Activated CD4-positive, alpha-beta memory T cell treated with anti-CD3 and anti-CD28 coated beads for 36 hours (primary cell): ENCODE results near the gene IKZF3. TPM values are rescaled to one million over a fixed set of nuclear protein-coding genes. Genes with fewer than 3 reads are reported as not detected.

ENCODE experiments used
- CTCF ChIA-PET: fragments of 350-600 bp; sonication (Branson Sonifier 250); formaldehyde crosslinking; loops from one replicate; lab custom pipeline; 2021; ENCODE audit warnings: antibody characterized with exemption, inconsistent platforms; lab: Charles Lee
- POLR2A ChIA-PET: fragments of 350-600 bp; sonication (Branson Sonifier 250); formaldehyde crosslinking; loops from one replicate; lab custom pipeline; 2021; ENCODE audit warnings: antibody characterized with exemption; lab: Charles Lee
- DNase-seq: peaks from one replicate; pipeline ENCODE4 v3.0.0-alpha.2; 2020
- H3K27ac Mint-ChIP-seq: one replicate; pipeline ENCODE4 v1.8.0; 2021; ENCODE audit warnings: mixed read lengths
- H3K27me3 Mint-ChIP-seq: one replicate; pipeline ENCODE4 v1.8.0; 2021; ENCODE audit warnings: mixed read lengths
- H3K36me3 Mint-ChIP-seq: one replicate; pipeline ENCODE4 v1.8.0; 2021; ENCODE audit warnings: mixed read lengths
- H3K4me1 Mint-ChIP-seq: one replicate; pipeline ENCODE4 v1.8.0; 2021; ENCODE audit warnings: low read depth, mixed read lengths
- H3K4me3 Mint-ChIP-seq: one replicate; pipeline ENCODE4 v1.8.0; 2021; ENCODE audit warnings: mild to moderate bottlenecking, mixed read lengths
- H3K9me3 Mint-ChIP-seq: one replicate; pipeline ENCODE4 v1.8.0; 2021; ENCODE audit warnings: mixed read lengths
- intact Hi-C: fragments of 100-400 bp; cut with micrococcal nuclease; formaldehyde crosslinking; loops from one replicate; pipeline ENCODE4 v1.15.1; 2023
- total RNA-seq, 2 experiments: library from RNA; stranded (reverse); gene quantifications; one replicate each; pipeline ENCODE4 v1.2.3, GENCODE V29; 2021

IKZF3 gene
- total RNA-seq, 2 experiments from 2014 or later, result 51.2 to 52.0 TPM

GRCh38 chr17:39814497-39814896, 49.6 kb downstream of the IKZF3 start:
- intact Hi-C loops, result no loop called here
- Mint-ChIP-seq H3K27ac (peak overlapping the region; percentile 89), H3K4me1 (peaks cover 70% of the 10 kb centered on the region), H3K36me3 (peaks cover 34% of the 10 kb centered on the region), H3K27me3 (no peaks in the 10 kb centered on the region), H3K9me3 (no peaks in the 10 kb centered on the region), H3K4me3 (peak overlapping the region; percentile 70)
- ChIA-PET CTCF (interaction anchor here (0.8 kb wide), 1 partner anchor 34 kb away, joined by 3 read pairs; no protein-coding TSS in a partner anchor), POLR2A (no interaction called here)
- no peak for DNase-seq

GRCh38 chr17:39813631-39814030, 50.5 kb downstream of the IKZF3 start:
- ChIA-PET POLR2A (interaction anchor here (1.4 to 1.7 kb wide), 3 partner anchors 21 to 39 kb away, joined by 6 to 7 read pairs (median 6); no protein-coding TSS in a partner anchor), CTCF (interaction anchor here (0.6 to 1.0 kb wide), 3 partner anchors 18 to 59 kb away, joined by 3 to 4 read pairs (median 3); no protein-coding TSS in a partner anchor)
- Mint-ChIP-seq H3K27me3 (no peaks in the 10 kb centered on the region), H3K9me3 (no peaks in the 10 kb centered on the region), H3K4me1 (peaks cover 70% of the 10 kb centered on the region), H3K36me3 (peaks cover 31% of the 10 kb centered on the region), H3K27ac (peak overlapping the region; percentile 89), H3K4me3 (peak overlapping the region; percentile 70)
- peak; percentile 64 for DNase-seq
- intact Hi-C loops, result loop anchor here (1.0 to 2.0 kb wide), 2 partner anchors 22 to 37 kb away; no protein-coding TSS in a partner anchor

GRCh38 chr17:39812466-39812865, 51.6 kb downstream of the IKZF3 start:
- intact Hi-C loops, result loop anchor here (2.0 kb wide), 1 partner anchor 36 kb away; no protein-coding TSS in a partner anchor
- CTCF ChIA-PET, result interaction anchor here (0.6 to 1.6 kb wide), 4 partner anchors 10 to 648 kb away, joined by 3 to 4 read pairs (median 4); no protein-coding TSS in a partner anchor
- H3K4me3 Mint-ChIP-seq, result no peak overlapping the region
- H3K27ac Mint-ChIP-seq, result peak overlapping the region; percentile 74
- H3K36me3 Mint-ChIP-seq, result peaks cover 27% of the 10 kb centered on the region
- H3K4me1 Mint-ChIP-seq, result peaks cover 69% of the 10 kb centered on the region
- H3K27me3 Mint-ChIP-seq, result no peaks in the 10 kb centered on the region
- no peaks in the 10 kb centered on the region for H3K9me3 Mint-ChIP-seq
- POLR2A ChIA-PET, result interaction anchor here (0.9 to 1.7 kb wide), 3 partner anchors 10 to 38 kb away, joined by 3 to 6 read pairs (median 3); no protein-coding TSS in a partner anchor
- no peak for DNase-seq

- intact Hi-C loops, result no loop called here
- Mint-ChIP-seq H3K9me3 (no peaks in the 10 kb centered on the region), H3K36me3 (peaks cover 25% of the 10 kb centered on the region), H3K27ac (peak overlapping the region; percentile 23), H3K4me1 (peaks cover 75% of the 10 kb centered on the region), H3K4me3 (no peak overlapping the region), H3K27me3 (no peaks in the 10 kb centered on the region)
- DNase-seq, result no peak
- ChIA-PET POLR2A (interaction anchor here (1.6 kb wide), 1 partner anchor 9 kb away, joined by 3 read pairs; no protein-coding TSS in a partner anchor), CTCF (interaction anchor here (1.6 kb wide), 1 partner anchor 157 kb away, joined by 4 read pairs; no protein-coding TSS in a partner anchor)
Measured at GRCh38 chr17:39810939-39811728, 53.0 kb downstream of the IKZF3 start.

GRCh38 chr17:39809221-39809620, 54.9 kb downstream of the IKZF3 start:
- H3K27me3 Mint-ChIP-seq, result no peaks in the 10 kb centered on the region
- H3K9me3 Mint-ChIP-seq, result no peaks in the 10 kb centered on the region
- H3K27ac Mint-ChIP-seq, result no peak overlapping the region
- ChIA-PET CTCF (no interaction called here), POLR2A (interaction anchor here (0.6 kb wide), 1 partner anchor 118 kb away, joined by 3 read pairs; the partner anchor contains the start of genes LRRC3C and ORMDL3)
- H3K36me3 Mint-ChIP-seq, result peaks cover 25% of the 10 kb centered on the region
- peaks cover 70% of the 10 kb centered on the region for H3K4me1 Mint-ChIP-seq
- intact Hi-C loops, result no loop called here
- DNase-seq, result no peak
- H3K4me3 Mint-ChIP-seq, result no peak overlapping the region

GRCh38 chr17:39808409-39808997, 55.6 kb downstream of the IKZF3 start:
- no peak for DNase-seq
- H3K36me3 Mint-ChIP-seq, result peaks cover 22% of the 10 kb centered on the region
- no peaks in the 10 kb centered on the region for H3K27me3 Mint-ChIP-seq
- no peak overlapping the region for H3K4me3 Mint-ChIP-seq
- ChIA-PET POLR2A (interaction anchor here (0.5 to 1.4 kb wide), 4 partner anchors 11 to 119 kb away, joined by 3 to 6 read pairs (median 4); partner anchors contain the start of genes LRRC3C and ORMDL3), CTCF (interaction anchor here (0.6 to 1.0 kb wide), 2 partner anchors 128 to 155 kb away, joined by 3 to 4 read pairs; no protein-coding TSS in a partner anchor)
- H3K4me1 Mint-ChIP-seq, result peaks cover 65% of the 10 kb centered on the region
- no peaks in the 10 kb centered on the region for H3K9me3 Mint-ChIP-seq
- H3K27ac Mint-ChIP-seq, result no peak overlapping the region
- intact Hi-C loops, result no loop called here

- CTCF ChIA-PET, result no interaction called here
- Mint-ChIP-seq H3K27ac (no peak overlapping the region), H3K4me1 (peaks cover 56% of the 10 kb centered on the region), H3K27me3 (no peaks in the 10 kb centered on the region), H3K9me3 (no peaks in the 10 kb centered on the region), H3K36me3 (peaks cover 17% of the 10 kb centered on the region), H3K4me3 (no peak overlapping the region)
- intact Hi-C loops, result no loop called here
- POLR2A ChIA-PET, result no interaction called here
- DNase-seq, result no peak
Measured at GRCh38 chr17:39804839-39805238, 59.3 kb downstream of the IKZF3 start.

- intact Hi-C loops, result no loop called here
Measured at GRCh38 chr17:39801055-39801454, 63.1 kb downstream of the IKZF3 start.

GRCh38 chr17:39800540-39800939, 63.6 kb downstream of the IKZF3 start:
- Mint-ChIP-seq H3K4me3 (peak overlapping the region; percentile 30), H3K36me3 (peaks cover 16% of the 10 kb centered on the region), H3K27me3 (no peaks in the 10 kb centered on the region), H3K4me1 (peaks cover 54% of the 10 kb centered on the region), H3K27ac (peak overlapping the region; percentile 85), H3K9me3 (no peaks in the 10 kb centered on the region)
- POLR2A ChIA-PET, result interaction anchor here (0.6 to 2.2 kb wide), 2 partner anchors 8 to 17 kb away, joined by 3 to 5 read pairs; no protein-coding TSS in a partner anchor
- intact Hi-C loops, result no loop called here
- CTCF ChIA-PET, result interaction anchor here (1.0 kb wide), 1 partner anchor 69 kb away, joined by 3 read pairs; no protein-coding TSS in a partner anchor
- DNase-seq, result peak; percentile 72

More at GRCh38 chr17:39801055-39801454, 63.1 kb downstream of the IKZF3 start:
- Mint-ChIP-seq H3K27me3 (no peaks in the 10 kb centered on the region), H3K9me3 (no peaks in the 10 kb centered on the region), H3K4me3 (no peak overlapping the region), H3K27ac (peak overlapping the region; percentile 85), H3K36me3 (peaks cover 17% of the 10 kb centered on the region), H3K4me1 (peaks cover 57% of the 10 kb centered on the region)
- CTCF ChIA-PET, result interaction anchor here (1.0 to 1.7 kb wide), 2 partner anchors 69 to 71 kb away, joined by 3 to 6 read pairs; partner anchors contain the start of gene MIEN1
- DNase-seq, result no peak
- POLR2A ChIA-PET, result interaction anchor here (1.2 to 2.2 kb wide), 2 partner anchors 9 to 17 kb away, joined by 3 to 5 read pairs; no protein-coding TSS in a partner anchor

- H3K27me3 Mint-ChIP-seq, result no peaks in the 10 kb centered on the region
- H3K9me3 Mint-ChIP-seq, result no peaks in the 10 kb centered on the region
- H3K27ac Mint-ChIP-seq, result peak overlapping the region; percentile 16
- CTCF ChIA-PET, result no interaction called here
- no peak for DNase-seq
- intact Hi-C loops, result no loop called here
- H3K4me3 Mint-ChIP-seq, result no peak overlapping the region
- H3K4me1 Mint-ChIP-seq, result peaks cover 54% of the 10 kb centered on the region
- peaks cover 13% of the 10 kb centered on the region for H3K36me3 Mint-ChIP-seq
- POLR2A ChIA-PET, result no interaction called here
Measured at GRCh38 chr17:39799395-39799794, 64.7 kb downstream of the IKZF3 start.

GRCh38 chr17:39794249-39794970, 69.7 kb downstream of the IKZF3 start:
- DNase-seq, result peak; percentile 41
- Mint-ChIP-seq H3K36me3 (peaks cover 24% of the 10 kb centered on the region), H3K9me3 (no peaks in the 10 kb centered on the region), H3K4me1 (peaks cover 76% of the 10 kb centered on the region), H3K27me3 (no peaks in the 10 kb centered on the region), H3K27ac (peak overlapping the region; percentile 83), H3K4me3 (peak overlapping the region; percentile 2)
- CTCF ChIA-PET, result interaction anchor here (1.4 kb wide), 1 partner anchor 41 kb away, joined by 5 read pairs; no protein-coding TSS in a partner anchor
- intact Hi-C loops, result no loop called here
- POLR2A ChIA-PET, result interaction anchor here (3.1 to 5.4 kb wide), 2 partner anchors 18 to 25 kb away, joined by 31 to 61 read pairs; no protein-coding TSS in a partner anchor
